ENCODE data around the gene PPP1R12C. TPM values are rescaled to one million over a fixed set of nuclear protein-coding genes. Genes with fewer than 3 reads are reported as not detected.

The PPP1R12C gene
- total and polyA plus RNA-seq, 2 donors from 2014 or later: 89.0 to 146 TPM

DNA sequence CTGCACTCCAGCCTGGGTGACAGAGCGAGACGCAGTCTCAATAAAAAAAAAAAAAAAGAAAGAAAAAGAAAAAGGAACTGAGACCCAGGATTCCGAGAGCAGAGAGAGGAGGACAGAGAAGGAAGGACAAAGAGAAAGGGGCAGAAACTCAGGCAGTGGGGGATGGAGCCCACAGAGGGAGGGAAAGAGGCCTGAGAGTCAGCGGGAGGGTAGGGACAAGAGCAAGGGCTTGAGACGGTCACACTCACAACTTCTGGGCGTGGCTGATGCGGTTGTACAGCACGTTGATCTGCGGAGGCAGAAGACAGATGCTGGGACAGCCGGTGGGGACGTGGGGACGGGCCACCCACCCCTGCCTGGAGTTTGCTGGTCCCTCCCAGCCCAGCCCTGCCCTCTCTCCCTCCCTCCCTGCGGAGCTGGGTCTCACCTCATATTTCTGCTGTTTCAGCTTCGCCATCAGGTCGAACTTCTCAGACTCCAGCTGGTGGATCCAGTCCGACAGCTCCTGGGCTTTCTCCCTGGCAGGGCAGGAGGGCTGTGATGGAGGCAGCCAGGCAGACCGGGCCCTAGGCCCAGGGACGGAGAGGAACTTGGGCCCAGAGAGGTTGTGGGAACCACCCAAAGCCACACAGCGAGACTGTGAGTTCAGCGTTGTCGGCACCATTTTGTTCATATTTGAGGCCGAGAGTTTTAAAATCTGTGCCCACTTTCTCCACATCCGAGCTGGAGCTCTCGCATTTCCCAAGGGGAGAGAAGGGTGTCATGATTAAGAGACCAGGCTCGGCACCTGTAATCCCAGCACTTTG, 16.4 kb upstream of the PPP1R12C start:
- no peak overlapping the region for H3K9ac ChIP-seq (ENCODE audit: low read length in 3 of 3)
- H3K4me3 ChIP-seq (ENCODE audit: low read length in 3 of 3): no peak overlapping the region
- H3K36me3 ChIP-seq (ENCODE audit: control insufficient read depth in 2 of 3, insufficient read depth in 3 of 3, low read length in 3 of 3): no peaks in the 10 kb centered on the region
- DNase-seq (peak in 2 of 5 donors; percentile 51 to 53), FAIRE-seq (no peak)
- TF ChIP-seq, protein P1, sequence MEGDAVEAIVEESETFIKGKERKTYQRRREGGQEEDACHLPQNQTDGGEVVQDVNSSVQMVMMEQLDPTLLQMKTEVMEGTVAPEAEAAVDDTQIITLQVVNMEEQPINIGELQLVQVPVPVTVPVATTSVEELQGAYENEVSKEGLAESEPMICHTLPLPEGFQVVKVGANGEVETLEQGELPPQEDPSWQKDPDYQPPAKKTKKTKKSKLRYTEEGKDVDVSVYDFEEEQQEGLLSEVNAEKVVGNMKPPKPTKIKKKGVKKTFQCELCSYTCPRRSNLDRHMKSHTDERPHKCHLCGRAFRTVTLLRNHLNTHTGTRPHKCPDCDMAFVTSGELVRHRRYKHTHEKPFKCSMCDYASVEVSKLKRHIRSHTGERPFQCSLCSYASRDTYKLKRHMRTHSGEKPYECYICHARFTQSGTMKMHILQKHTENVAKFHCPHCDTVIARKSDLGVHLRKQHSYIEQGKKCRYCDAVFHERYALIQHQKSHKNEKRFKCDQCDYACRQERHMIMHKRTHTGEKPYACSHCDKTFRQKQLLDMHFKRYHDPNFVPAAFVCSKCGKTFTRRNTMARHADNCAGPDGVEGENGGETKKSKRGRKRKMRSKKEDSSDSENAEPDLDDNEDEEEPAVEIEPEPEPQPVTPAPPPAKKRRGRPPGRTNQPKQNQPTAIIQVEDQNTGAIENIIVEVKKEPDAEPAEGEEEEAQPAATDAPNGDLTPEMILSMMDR (IDR thresholded peaks at IDR 0.05; ENCODE audit: borderline replicate concordance, extremely low read depth, insufficient read depth): no peak
- no peaks in the 10 kb centered on the region for H3K4me1 ChIP-seq (ENCODE audit: control insufficient read depth in 2 of 3, insufficient read depth in 2 of 3, low read depth in 1 of 3, low read length in 3 of 3)
- H3K9me3 ChIP-seq (ENCODE audit: control insufficient read depth in 2 of 3, insufficient read depth in 1 of 3, low read length in 3 of 3): no peaks in the 10 kb centered on the region
- H3K27me3 ChIP-seq (ENCODE audit: control insufficient read depth, insufficient read depth, low read length): no peaks in the 10 kb centered on the region
- H3K27ac ChIP-seq (ENCODE audit: low read depth in 2 of 2, low read length in 2 of 2): no peak overlapping the region
- intact Hi-C loops (cut with DNase I): no loop called here

DNA sequence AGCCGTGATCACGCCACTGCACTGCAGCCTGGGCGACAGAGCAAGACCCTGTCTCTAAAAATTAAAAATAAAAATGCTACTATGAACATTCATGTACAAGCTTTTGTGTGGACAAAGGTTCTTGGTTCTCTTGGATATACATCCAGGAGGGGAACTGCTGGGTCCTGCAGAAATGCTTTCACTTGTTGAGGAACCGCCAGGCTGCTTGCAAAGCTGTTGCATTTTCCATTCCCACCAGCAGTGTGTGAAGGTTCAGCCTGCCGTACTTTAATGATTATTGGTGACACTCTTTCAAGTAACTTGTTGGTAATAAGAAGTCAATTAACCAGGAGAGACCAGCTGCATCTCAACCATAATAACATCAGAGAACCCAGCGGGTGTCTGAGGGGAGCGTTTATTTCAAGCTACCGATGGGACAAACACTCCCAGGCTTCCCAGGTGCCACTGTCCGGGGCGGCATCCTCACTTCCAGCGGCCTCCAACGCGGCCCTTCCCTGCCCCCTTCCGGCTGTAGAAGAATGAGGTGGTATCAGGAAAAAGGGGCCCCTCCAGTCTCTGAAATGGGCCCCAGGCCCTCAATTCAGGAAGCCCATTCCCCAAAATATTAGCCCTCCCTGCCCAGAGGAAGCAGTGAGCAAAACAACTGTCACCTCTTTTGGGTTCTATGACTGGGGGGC, 15.2 kb upstream of the PPP1R12C start:
- intact Hi-C loops (cut with DNase I): no loop called here
- no peak for FAIRE-seq
- Histone ChIP-seq H3K36me3 (ENCODE audit: control insufficient read depth in 2 of 3, insufficient read depth in 3 of 3, low read length in 3 of 3) (no peaks in the 10 kb centered on the region), H3K27me3 (ENCODE audit: control insufficient read depth, insufficient read depth, low read length) (no peaks in the 10 kb centered on the region), H3K4me1 (ENCODE audit: control insufficient read depth in 2 of 3, insufficient read depth in 2 of 3, low read depth in 1 of 3, low read length in 3 of 3) (no peaks in the 10 kb centered on the region), H3K4me3 (ENCODE audit: low read length in 3 of 3) (no peak overlapping the region), H3K9ac (ENCODE audit: low read length in 3 of 3) (no peak overlapping the region), H3K27ac (ENCODE audit: low read depth in 2 of 2, low read length in 2 of 2) (no peak overlapping the region), H3K9me3 (ENCODE audit: control insufficient read depth in 2 of 3, insufficient read depth in 1 of 3, low read length in 3 of 3) (no peaks in the 10 kb centered on the region)
- TF ChIP-seq, protein P1 (IDR thresholded peaks at IDR 0.05; ENCODE audit: borderline replicate concordance, extremely low read depth, insufficient read depth): peak; percentile 15
- DNase-seq: no peak

GRCh38 chr19:55131421-55131820, 14.0 kb upstream of the PPP1R12C start:
- no peaks in the 10 kb centered on the region for H3K36me3 ChIP-seq (ENCODE audit: control insufficient read depth in 2 of 3, insufficient read depth in 3 of 3, low read length in 3 of 3)
- H3K9ac ChIP-seq (ENCODE audit: low read length in 3 of 3): no peak overlapping the region
- DNase-seq: no peak
- no peaks in the 10 kb centered on the region for H3K9me3 ChIP-seq (ENCODE audit: control insufficient read depth in 2 of 3, insufficient read depth in 1 of 3, low read length in 3 of 3)
- TF ChIP-seq, protein P1 (IDR thresholded peaks at IDR 0.05; ENCODE audit: borderline replicate concordance, extremely low read depth, insufficient read depth): no peak
- FAIRE-seq: no peak
- intact Hi-C loops (cut with DNase I): no loop called here
- no peak overlapping the region for H3K4me3 ChIP-seq (ENCODE audit: low read length in 3 of 3)
- no peaks in the 10 kb centered on the region for H3K4me1 ChIP-seq (ENCODE audit: control insufficient read depth in 2 of 3, insufficient read depth in 2 of 3, low read depth in 1 of 3, low read length in 3 of 3)
- H3K27ac ChIP-seq (ENCODE audit: low read depth in 2 of 2, low read length in 2 of 2): no peak overlapping the region
- H3K27me3 ChIP-seq (ENCODE audit: control insufficient read depth, insufficient read depth, low read length): no peaks in the 10 kb centered on the region
